Natural killer cell (primary cell): ENCODE results near the gene SMAD3. TPM values are rescaled to one million over a fixed set of nuclear protein-coding genes. Genes with fewer than 3 reads are reported as not detected.

Experiments
- ATAC-seq, 3 donors: fragments of 150-1000 bp in 2 of 3; fragments of 200-7000 bp in 1 of 3; cut with Tn5 transposase; 1 replicate in 1 of 3; 2 replicates in 2 of 3; pipeline ENCODE4 v1.10.0; 2021; ENCODE audit warnings: mild to moderate bottlenecking in 2 of 3, moderate library complexity in 2 of 3
- DNase-seq, 2 donors: peaks; one replicate each; pipeline versions ENCODE4 v3.0.0 to v3.0.0-alpha.2; 2013 to 2021; ENCODE audit warnings: mixed read lengths in 1 of 2
- H3K27ac ChIP-seq: one replicate; pipeline ENCODE4 v1.5.1; 2013; ENCODE audit warnings: mild to moderate bottlenecking, low read length
- H3K27me3 ChIP-seq: one replicate; pipeline ENCODE4 v1.6.1; 2013; ENCODE audit warnings: low read length; ENCODE audit not compliant: control insufficient read depth, insufficient read depth
- H3K36me3 ChIP-seq: one replicate; pipeline ENCODE4 v1.6.1; 2013; ENCODE audit warnings: low read length; ENCODE audit not compliant: control insufficient read depth, insufficient read depth
- H3K4me1 ChIP-seq: one replicate; pipeline ENCODE4 v1.6.1; 2013; ENCODE audit warnings: low read length; ENCODE audit not compliant: control insufficient read depth, insufficient read depth
- H3K4me3 ChIP-seq: one replicate; pipeline ENCODE4 v1.5.1; 2013; ENCODE audit warnings: low read length
- H3K9me3 ChIP-seq: one replicate; pipeline ENCODE4 v1.6.1; 2013; ENCODE audit warnings: low read length; ENCODE audit not compliant: control insufficient read depth, insufficient read depth
- H3K27ac Mint-ChIP-seq, 2 donors: one replicate each; pipeline ENCODE4 v1.8.0; 2022; ENCODE audit warnings: mild to moderate bottlenecking in 2 of 2, mixed read lengths in 2 of 2, moderate library complexity in 1 of 2
- H3K27me3 Mint-ChIP-seq, 2 donors: one replicate each; pipeline ENCODE4 v1.8.0; 2022; ENCODE audit warnings: low read depth in 2 of 2, mixed read lengths in 2 of 2
- H3K36me3 Mint-ChIP-seq: one replicate; pipeline ENCODE4 v1.8.0; 2022; ENCODE audit warnings: mixed read lengths
- H3K4me1 Mint-ChIP-seq, 2 donors: one replicate each; pipeline ENCODE4 v1.8.0; 2022; ENCODE audit warnings: mixed read lengths in 2 of 2
- H3K4me3 Mint-ChIP-seq: one replicate; pipeline ENCODE4 v1.8.0; 2022; ENCODE audit warnings: mild to moderate bottlenecking, moderate library complexity, mixed read lengths
- H3K9me3 Mint-ChIP-seq, 2 donors: one replicate each; pipeline ENCODE4 v1.8.0; 2022; ENCODE audit warnings: mixed read lengths in 2 of 2
- WGBS: methylation state at CpG from one replicate; pipeline ENCODE4 v1.1.7; 2013; ENCODE audit warnings: missing lambda C conversion rate; ENCODE audit not compliant: insufficient coverage; 5-methylcytosine and 5-hydroxymethylcytosine counted together
- intact Hi-C: fragments of 100-400 bp; cut with micrococcal nuclease; formaldehyde crosslinking; loops from one replicate; pipeline ENCODE4 v1.14.2; 2022
- total RNA-seq, 4 donors: library from RNA; stranded (reverse); fragments of 120-200 nt in 1 of 4; gene quantifications; one replicate each; pipeline versions ENCODE4 v1.2.3 to v1.2.4, GENCODE V29; 2013 to 2022
- TF ChIP-seq, protein P1 (sequence below): fragments of 200-600 bp; IDR thresholded peaks from one replicate; pipeline ENCODE4 v1.8.0; 2022; ENCODE audit warnings: antibody characterized with exemption

Gene SMAD3
- total RNA-seq, 3 donors from 2014 or later (not counting 1 experiment from before 2014, with no cell fraction given) = 47.1 to 72.6 (median 63.0) TPM

DNA sequence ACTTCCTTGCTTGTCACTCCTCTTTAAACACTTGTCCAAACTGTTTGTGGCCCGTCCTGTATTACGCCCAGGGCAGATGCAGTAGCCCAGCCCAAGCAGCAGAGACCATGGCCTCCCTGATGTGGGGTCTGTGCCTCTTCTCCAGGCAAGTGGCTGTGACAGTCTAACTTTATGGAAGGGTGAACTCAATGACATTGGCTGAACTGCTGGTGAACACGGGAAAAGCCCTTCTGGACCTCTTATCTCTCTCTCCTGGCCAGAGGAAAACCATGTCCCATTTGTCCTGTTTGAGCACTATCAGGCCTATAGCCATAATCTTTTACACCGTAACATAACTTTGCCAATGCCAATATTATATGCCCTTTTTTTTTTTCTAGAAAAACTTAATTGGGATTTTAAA, 67.6 kb downstream of the SMAD3 start:
- H3K4me3 Mint-ChIP-seq = no peak overlapping the region

DNA sequence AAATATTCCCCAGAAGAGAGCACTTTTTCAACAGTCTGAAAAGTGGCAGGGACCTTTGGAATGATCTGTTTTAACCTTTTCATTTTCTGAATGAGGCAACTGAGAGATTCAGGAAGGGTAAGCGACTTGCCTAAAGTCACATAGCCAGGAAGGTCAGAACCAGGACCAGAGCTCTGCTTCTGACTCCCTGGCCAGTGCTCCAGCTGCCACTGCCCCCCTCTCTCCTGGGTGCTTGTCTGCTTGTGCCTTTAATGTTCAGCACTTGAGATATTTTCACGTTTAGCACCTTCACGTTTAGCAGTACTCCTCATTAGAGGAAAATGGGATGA, 68.3 kb downstream of the SMAD3 start:
- no peaks in the 10 kb centered on the region for H3K9me3 ChIP-seq
- DNase-seq (no peak), ATAC-seq (no peak)
- H3K36me3 Mint-ChIP-seq = no peaks in the 10 kb centered on the region
- peaks cover 77 to 84% of the 10 kb centered on the region in 2 donors for H3K4me1 Mint-ChIP-seq
- H3K4me3 Mint-ChIP-seq = peak overlapping the region; percentile 93
- peak overlapping the region; percentile 92 for H3K27ac ChIP-seq
- H3K4me1 ChIP-seq = peaks cover 76% of the 10 kb centered on the region
- TF ChIP-seq, protein P1, sequence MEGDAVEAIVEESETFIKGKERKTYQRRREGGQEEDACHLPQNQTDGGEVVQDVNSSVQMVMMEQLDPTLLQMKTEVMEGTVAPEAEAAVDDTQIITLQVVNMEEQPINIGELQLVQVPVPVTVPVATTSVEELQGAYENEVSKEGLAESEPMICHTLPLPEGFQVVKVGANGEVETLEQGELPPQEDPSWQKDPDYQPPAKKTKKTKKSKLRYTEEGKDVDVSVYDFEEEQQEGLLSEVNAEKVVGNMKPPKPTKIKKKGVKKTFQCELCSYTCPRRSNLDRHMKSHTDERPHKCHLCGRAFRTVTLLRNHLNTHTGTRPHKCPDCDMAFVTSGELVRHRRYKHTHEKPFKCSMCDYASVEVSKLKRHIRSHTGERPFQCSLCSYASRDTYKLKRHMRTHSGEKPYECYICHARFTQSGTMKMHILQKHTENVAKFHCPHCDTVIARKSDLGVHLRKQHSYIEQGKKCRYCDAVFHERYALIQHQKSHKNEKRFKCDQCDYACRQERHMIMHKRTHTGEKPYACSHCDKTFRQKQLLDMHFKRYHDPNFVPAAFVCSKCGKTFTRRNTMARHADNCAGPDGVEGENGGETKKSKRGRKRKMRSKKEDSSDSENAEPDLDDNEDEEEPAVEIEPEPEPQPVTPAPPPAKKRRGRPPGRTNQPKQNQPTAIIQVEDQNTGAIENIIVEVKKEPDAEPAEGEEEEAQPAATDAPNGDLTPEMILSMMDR = no peak
- no peak overlapping the region for H3K4me3 ChIP-seq
- 50% methylated on average over 3 of the region's 3 CpGs for WGBS
- peak overlapping the region; percentile 100 for H3K27ac Mint-ChIP-seq
- intact Hi-C loops = loop anchor here (1.0 to 5.0 kb wide), 5 partner anchors 12 to 47 kb away; no protein-coding TSS in a partner anchor
- H3K27me3 ChIP-seq = no peaks in the 10 kb centered on the region
- H3K36me3 ChIP-seq = peaks cover 2% of the 10 kb centered on the region
- no peaks in the 10 kb centered on the region for H3K27me3 Mint-ChIP-seq
- H3K9me3 Mint-ChIP-seq = no peaks in the 10 kb centered on the region

More for the DNA sequence above, 67.6 kb downstream of the SMAD3 start:
- H3K27me3 Mint-ChIP-seq = no peaks in the 10 kb centered on the region
- no peak overlapping the region for H3K4me3 ChIP-seq
- ATAC-seq (no peak), DNase-seq (no peak)
- peak overlapping the region; percentile 100 for H3K27ac Mint-ChIP-seq
- TF ChIP-seq, protein P1 = no peak
- H3K36me3 ChIP-seq = peaks cover 2% of the 10 kb centered on the region
- no peaks in the 10 kb centered on the region for H3K9me3 ChIP-seq
- H3K4me1 Mint-ChIP-seq = peaks cover 74 to 80% of the 10 kb centered on the region in 2 donors
- 95% methylated on average over 4 of the region's 4 CpGs for WGBS
- no peak overlapping the region for H3K27ac ChIP-seq
- H3K4me1 ChIP-seq = peaks cover 71% of the 10 kb centered on the region
- H3K9me3 Mint-ChIP-seq = no peaks in the 10 kb centered on the region
- intact Hi-C loops = loop anchor here (5.0 kb wide), 1 partner anchor 44 kb away; no protein-coding TSS in a partner anchor
- H3K27me3 ChIP-seq = no peaks in the 10 kb centered on the region
- H3K36me3 Mint-ChIP-seq = no peaks in the 10 kb centered on the region

DNA sequence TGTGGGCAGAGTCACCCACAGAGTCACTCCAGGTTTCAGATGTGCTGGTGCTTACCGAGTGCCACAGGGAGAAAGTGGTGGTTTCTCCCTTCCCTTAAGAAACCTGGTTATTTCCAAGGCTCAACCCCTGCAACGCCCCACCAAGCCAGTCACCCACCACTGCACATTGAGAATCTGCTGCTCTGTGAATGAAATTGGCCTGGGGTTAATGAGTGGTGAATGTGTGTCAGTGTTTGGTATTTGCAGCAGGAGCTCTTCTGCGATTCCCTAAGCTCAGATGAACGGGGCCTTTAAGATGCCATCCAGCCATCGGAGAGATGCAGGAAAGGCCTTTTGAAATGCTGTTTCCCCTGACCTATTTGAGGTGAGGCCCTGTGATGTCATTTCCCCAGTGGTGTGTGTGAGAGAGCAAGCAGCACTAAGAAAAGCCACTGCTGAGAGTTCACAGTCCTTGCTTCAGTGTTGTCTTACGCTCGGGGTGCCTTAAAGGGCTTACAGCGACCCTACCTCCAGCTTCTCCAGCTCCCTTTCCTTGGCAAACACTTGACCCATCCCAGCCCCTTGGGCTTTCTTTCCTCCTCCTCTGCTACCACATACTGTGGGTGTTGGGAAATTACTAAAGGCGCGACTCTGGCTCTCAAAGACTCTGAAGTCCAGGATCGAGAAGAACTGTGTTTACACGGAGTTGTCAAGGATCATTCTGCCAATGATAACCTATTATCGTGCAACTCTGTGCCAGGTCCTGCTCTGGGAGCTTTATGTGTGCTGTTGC, 68.9 kb downstream of the SMAD3 start:
- intact Hi-C loops = loop anchor here (1.0 to 5.0 kb wide), 5 partner anchors 13 to 48 kb away; no protein-coding TSS in a partner anchor
- H3K4me3 Mint-ChIP-seq = peak overlapping the region; percentile 93
- peak; percentile 91 to 97 (median 95) for ATAC-seq
- peak; percentile 61 to 91 for DNase-seq
- H3K27me3 Mint-ChIP-seq = no peaks in the 10 kb centered on the region
- peaks cover 80 to 88% of the 10 kb centered on the region in 2 donors for H3K4me1 Mint-ChIP-seq
- peak overlapping the region; percentile 92 for H3K27ac ChIP-seq
- WGBS = 16% methylated on average over 12 of the region's 13 CpGs
- H3K27ac Mint-ChIP-seq = peak overlapping the region; percentile 100
- no peaks in the 10 kb centered on the region for H3K9me3 ChIP-seq
- TF ChIP-seq, protein P1 = no peak
- H3K4me3 ChIP-seq = peak overlapping the region; percentile 20
- H3K27me3 ChIP-seq = no peaks in the 10 kb centered on the region
- H3K36me3 ChIP-seq = peaks cover 2% of the 10 kb centered on the region
- no peaks in the 10 kb centered on the region for H3K36me3 Mint-ChIP-seq
- peaks cover 77% of the 10 kb centered on the region for H3K4me1 ChIP-seq
- no peaks in the 10 kb centered on the region for H3K9me3 Mint-ChIP-seq
